ENCODE measurements around the gene NAT8L.

- no peak for TF ChIP-seq CTCF (IDR thresholded peaks at IDR 0.05; ENCODE audit: extremely low read depth in 1 of 2, insufficient read depth in 1 of 2, low read depth in 1 of 2, low read length in 2 of 2)
- no peak for TF ChIP-seq MAX (IDR thresholded peaks at IDR 0.05; ENCODE audit: insufficient read depth, insufficient read length)
- TF ChIP-seq POLR2AphosphoS5 (IDR thresholded peaks at IDR 0.05; ENCODE audit: insufficient read depth, low read depth, low read length) = no peak
- no peak for TF ChIP-seq POLR2A (IDR thresholded peaks at IDR 0.05; ENCODE audit: low read depth, low read length)
- no peak for TF ChIP-seq EZH2 (IDR thresholded peaks at IDR 0.05; ENCODE audit: borderline replicate concordance, low read depth, low read length, severe bottlenecking)
- no peak for TF ChIP-seq JUN (IDR thresholded peaks at IDR 0.05; ENCODE audit: borderline replicate concordance, insufficient read depth, insufficient read length, low read depth)
- TF ChIP-seq GATA2 (IDR thresholded peaks at IDR 0.05; ENCODE audit: insufficient read depth, insufficient read length, low read depth, low read length) = no peak
These were observed 19.5 kb downstream of the NAT8L start for GRCh38 chr4:2078584-2078983.

Data from endothelial cell of umbilical vein (primary cell).